Stomach (tissue), 4 donors: ENCODE measurements around the gene IER5L.

Experiments used
- POLR2AphosphoS5 ChIP-seq, 3 donors: sonication (generic); formaldehyde crosslinking; IDR thresholded peaks; one replicate each; pipeline ENCODE4 v1.6.1; 2016; ENCODE audit warnings: antibody characterized with exemption in 3 of 3
- TF ChIP-seq, protein P1 (sequence below), 7 experiments: fragments of 450-650 bp in 4 of 7; fragments of 200-600 bp in 3 of 7; sonication (generic) in 3 of 7; IDR thresholded peaks; one replicate each; pipeline ENCODE4 v1.5.1; 2016 to 2019; ENCODE audit warnings: antibody characterized with exemption in 7 of 7, control low read depth in 2 of 7, mild to moderate bottlenecking in 1 of 7

DNA sequence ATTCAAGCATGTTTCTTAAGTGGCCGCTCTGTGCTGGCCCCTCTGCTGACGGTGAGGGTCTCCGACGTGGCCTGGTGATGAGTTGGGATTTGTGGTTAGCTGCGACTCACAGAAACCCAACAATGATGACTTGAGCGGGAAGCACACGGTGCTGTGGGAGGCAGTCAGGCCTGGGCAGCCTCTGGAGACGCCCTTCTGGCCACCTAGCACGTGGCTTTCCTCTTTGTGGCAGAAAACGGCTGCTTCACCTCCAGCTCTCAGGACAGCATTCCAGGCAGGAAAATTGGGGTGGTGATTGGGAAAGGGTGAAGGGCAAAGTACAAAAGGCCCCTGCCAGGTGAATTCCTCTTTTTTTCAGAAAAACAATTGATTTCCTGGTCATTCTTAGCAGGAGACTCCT lies 17.5 kb upstream of the IER5L start:
- TF ChIP-seq, protein P1, sequence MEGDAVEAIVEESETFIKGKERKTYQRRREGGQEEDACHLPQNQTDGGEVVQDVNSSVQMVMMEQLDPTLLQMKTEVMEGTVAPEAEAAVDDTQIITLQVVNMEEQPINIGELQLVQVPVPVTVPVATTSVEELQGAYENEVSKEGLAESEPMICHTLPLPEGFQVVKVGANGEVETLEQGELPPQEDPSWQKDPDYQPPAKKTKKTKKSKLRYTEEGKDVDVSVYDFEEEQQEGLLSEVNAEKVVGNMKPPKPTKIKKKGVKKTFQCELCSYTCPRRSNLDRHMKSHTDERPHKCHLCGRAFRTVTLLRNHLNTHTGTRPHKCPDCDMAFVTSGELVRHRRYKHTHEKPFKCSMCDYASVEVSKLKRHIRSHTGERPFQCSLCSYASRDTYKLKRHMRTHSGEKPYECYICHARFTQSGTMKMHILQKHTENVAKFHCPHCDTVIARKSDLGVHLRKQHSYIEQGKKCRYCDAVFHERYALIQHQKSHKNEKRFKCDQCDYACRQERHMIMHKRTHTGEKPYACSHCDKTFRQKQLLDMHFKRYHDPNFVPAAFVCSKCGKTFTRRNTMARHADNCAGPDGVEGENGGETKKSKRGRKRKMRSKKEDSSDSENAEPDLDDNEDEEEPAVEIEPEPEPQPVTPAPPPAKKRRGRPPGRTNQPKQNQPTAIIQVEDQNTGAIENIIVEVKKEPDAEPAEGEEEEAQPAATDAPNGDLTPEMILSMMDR (IDR thresholded peaks at IDR 0.05), result no peak
- no peak for TF ChIP-seq POLR2AphosphoS5 (IDR thresholded peaks at IDR 0.05)
